ENCODE measurements around the gene CSNK1A1L.

The CSNK1A1L gene

DNA sequence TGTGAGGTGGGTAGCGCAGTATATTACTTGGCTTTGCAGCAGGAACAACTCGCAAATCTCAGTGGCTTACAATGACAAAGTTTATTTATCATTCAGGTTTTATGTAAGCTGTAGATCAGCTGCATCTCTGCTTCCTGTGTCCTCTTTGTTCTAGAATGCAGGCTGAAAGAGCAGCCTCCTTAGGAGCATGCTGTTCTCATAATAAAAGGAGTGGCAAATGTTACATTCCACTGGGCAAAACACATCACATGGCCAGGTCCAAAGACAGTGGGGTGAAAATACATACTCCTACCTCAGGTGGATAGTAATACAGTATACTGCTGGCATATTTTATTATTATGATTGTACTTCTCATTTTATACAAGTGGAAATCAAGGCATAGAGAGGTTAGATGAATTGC lies 1.2 kb upstream of the CSNK1A1L start:
- DNase-seq: no peak

DNA sequence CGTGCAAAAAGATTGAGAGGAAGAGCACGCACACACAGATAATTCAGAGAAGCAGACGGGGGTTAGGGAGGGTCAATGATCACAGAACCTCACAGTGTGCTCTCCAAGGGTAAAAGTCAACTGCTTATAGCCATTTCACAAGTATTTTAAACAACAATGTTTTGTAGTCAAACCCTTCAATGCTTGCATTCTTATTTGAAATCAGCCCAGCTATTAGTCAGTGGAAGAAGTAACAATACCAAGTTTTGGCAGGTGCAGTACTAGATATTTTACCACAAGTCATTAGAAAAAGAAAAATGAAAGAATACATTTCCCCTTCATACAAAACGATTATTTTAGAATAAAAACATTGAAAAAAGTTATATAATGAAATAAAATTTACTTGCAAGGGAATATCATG lies 2.6 kb downstream of the CSNK1A1L start:
- no peak for DNase-seq

DNA sequence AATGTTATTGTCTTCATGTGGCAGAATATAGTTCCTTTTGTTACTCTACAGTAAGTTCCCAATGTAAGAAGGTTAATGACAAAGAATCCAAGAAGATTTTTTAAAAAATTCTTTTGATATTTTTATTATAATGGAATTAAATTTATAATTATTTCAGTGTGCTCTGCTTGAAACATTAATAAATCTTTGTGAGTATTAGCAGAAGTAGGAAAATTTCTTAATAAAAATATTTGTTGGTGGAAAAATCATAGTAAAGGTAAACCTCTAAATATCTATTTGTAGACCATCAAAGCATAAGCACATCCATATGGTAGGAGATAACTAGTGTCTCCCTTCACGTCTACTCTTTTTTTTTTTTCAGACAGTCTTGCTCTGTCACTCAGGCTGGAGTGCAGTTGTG lies 4.3 kb downstream of the CSNK1A1L start:
- no peak for DNase-seq

DNA sequence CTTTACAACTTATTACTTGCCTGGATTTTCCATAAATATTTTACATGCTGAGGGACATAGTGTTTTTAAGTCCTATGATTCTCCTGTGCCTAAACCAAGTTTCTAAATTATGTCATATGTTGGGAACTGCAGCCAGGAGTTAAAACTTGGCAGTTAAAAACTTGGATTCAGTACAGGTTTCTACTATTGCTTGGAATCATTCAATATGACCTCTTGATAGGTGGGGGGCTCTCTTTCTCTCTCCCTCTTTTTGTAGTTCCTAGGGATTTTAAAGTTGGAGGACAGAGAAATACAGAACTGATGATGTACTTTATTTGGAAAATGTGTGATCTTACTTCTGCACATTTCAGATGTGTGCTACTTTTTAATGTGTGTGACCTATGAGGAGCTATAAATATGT lies 4.7 kb downstream of the CSNK1A1L start:
- no peak for DNase-seq

DNA sequence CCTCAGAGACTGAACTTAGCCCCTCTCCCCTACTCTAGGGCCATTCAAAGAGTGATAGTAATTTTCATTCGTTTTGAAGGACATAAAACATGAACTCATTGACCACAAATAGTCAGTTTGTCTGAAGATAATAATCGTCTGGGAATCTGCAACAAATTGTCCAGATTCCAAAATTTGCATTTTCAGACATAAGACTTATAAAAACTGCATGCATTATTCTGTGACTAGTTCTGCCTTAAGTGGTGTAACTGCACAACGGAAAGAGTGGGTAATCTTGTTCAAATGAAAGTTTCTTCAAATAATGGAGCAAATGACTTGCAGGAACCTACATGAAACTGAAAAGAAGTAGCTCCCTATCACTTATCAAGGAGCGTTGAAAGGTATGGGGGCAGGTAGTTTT lies 8.4 kb downstream of the CSNK1A1L start:
- DNase-seq: no peak

DNA sequence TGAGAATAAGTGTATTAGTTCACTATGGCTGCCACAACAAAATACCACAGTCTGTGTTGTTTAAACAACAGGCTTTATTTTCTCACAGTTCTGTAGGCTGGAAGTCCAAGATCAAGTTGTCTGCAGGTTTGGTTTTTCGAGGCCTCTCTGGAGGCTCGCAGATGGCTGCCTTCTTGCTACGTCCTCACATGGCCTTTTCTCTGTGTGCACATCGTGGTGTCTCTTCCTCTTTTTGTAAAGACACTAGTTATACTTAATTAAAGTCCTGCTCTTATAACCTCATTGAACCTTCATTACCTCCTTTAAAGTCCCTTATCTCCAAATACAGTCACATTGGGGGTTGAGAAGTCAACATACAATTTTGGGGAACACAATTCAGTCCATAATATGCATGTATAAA lies 10.6 kb downstream of the CSNK1A1L start:
- DNase-seq: no peak

DNA sequence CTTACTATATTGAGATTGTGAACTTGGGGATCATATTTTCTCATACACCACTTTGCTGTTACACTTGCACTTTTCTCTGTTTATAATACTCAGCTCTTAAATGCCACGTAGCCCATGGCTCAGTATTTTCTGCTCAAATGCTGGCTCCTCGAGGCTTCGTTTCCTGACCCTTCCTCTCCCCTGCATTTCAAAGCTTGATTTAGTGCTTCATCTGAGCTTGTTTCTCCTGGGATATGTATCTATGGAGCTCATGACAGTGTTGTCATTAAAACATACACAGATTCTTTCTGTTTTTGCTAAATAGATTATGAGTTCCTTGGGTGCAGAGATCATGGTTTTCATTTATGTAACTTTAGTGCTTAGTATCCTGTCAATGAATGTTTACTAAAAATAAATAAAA lies 11.4 kb downstream of the CSNK1A1L start:
- no peak for DNase-seq

DNA sequence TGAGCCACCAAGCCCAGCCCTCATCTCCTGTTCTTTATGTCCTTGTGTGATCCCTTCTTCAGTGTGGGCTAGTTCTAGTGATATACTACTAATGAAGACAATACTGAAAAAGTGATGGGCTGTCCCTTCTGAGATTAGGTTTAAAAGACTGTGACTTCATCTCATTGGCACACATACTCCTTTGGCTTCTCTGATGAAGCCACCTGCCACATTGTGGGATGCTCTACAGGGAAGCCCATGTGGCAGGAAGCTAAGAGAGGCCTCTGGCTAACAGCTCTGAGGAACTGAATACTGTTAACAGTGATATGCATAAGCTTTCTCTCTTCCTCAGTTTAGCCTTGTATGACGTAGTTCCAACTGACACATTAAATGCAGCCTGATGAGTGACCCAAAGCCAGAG lies 13.6 kb downstream of the CSNK1A1L start:
- no peak for DNase-seq

DNA sequence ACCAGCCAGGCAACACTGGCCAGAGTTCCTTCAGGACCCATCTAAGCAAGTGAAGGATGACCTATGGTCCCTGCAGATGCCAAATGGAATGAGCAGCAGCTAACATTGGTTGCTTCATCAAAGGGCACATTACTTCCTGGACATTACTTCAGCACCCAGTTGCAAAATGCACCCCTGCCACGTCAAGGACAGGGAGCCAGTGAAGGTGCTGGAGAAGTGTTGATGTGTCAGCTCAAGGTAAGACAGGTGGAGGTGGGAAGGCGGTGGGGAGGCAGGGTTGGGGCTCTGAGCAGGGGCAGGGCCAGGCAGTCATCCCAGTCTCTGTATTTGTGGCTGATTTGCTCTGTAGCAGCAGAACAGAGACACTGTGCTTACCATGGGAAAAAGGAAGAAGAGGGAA lies 14.6 kb downstream of the CSNK1A1L start:
- no peak for DNase-seq

DNA sequence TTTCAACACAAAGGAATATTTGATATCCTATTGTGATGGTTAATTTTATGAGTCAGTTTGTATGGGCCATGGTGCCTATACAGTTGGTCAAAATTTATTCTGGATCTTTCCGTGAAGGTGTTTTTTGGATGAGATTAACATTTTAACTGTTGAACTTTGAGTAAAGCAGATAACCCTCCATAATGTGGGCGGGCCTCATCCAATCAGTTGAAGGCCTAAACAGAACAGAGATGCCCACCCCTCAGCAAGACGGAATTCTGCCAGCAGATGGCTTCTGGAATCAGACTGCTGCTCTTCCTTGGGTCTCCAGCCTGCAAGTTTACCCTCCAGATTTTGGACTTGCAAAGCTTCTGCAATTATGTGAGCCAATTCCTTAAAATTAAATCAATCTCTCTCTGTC lies 16.0 kb downstream of the CSNK1A1L start:
- DNase-seq: no peak

DNA sequence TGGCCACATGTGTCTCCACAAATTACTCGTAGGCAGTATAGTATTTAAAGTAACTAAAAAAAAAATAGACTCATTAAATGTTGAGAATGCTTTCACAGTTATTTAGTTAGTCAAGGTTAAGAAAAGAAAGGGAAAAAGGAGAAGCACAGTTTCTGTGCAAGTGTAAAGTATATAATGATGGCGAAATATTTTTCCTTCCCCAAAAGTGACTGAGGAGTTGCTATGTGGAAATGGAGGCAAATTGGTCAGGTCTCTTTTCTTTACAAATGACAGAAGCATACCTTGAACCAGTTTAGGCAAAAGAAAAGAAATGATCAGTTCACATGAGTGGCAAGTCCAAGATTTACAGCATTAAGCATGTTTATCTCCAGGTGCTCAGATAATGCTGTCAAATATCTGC lies 18.0 kb downstream of the CSNK1A1L start:
- DNase-seq: no peak

DNA sequence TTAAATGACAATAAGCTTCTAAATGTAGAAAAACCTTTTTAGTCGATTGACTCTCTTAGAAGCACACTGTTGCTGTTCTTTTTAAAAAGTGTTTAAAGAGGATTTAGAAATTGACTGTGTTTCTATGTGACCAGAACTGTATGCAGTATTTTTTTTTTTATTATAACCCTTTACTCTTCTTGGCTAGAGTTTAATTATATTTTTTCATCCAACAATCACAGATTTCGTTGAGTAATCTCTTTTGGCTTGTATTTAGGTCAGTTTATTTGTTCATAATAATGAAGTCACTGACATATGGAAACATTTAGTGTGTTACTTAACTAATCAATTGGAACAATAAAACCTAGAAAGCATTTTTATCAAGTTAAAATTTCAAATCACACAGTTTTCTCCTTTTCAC lies 19.9 kb downstream of the CSNK1A1L start:
- DNase-seq: no peak

DNA sequence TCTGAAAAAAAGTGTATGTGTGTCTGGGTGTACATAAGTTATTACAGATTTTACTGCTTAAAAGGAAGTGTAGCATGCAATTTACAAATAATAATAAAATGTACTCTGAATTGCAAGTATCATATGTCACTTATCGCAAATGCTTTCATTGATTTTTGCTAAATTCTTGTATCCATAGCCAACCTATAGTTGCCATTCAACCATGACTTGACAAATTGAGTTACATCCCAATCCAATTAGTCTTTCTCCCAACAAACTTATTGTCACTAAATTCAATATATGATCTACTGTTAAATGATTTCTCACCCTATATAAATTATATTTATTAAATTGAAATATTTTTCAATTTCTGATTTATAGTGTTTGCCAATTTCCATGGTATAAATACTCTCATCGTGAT lies 28.6 kb downstream of the CSNK1A1L start:
- DNase-seq: no peak

DNA sequence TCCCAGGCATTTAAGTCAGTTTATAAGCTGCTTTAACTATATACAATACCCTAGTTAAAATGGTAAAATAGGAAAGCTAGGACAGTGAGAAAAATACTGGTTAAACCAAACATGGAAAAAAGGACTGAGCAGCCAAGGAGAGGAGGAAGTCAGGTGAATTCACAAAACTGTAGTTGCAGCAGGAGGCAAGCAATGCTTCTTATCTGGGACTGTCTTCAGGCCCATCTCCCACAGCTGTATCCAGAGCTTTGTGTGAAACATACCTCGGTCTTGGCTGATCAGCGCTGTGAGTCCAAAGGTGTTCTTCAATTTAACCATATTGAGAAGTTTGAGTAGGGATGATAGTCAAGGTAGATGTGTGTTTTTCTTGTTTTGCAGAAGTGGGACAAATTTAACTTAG lies 30.3 kb downstream of the CSNK1A1L start:
- no peak for DNase-seq

DNA sequence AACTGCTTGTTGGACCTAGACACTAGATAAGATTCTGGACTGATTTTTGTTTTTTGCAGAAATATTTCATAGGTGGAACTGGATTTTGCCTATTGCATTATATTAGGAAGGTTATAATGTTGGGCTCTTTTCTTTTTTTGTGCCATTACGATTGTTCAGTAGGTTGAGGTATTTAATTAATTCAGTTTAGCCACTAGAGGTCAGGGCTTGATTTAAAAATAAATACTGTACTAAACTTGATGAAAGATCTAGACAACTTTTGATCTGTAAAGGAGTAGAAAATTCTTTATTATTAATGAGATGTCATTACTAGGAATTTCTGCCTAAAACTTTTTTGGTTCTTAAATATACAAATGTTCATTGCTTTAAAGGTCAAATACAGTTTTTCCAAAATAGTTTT lies 30.8 kb downstream of the CSNK1A1L start:
- no peak for DNase-seq

DNA sequence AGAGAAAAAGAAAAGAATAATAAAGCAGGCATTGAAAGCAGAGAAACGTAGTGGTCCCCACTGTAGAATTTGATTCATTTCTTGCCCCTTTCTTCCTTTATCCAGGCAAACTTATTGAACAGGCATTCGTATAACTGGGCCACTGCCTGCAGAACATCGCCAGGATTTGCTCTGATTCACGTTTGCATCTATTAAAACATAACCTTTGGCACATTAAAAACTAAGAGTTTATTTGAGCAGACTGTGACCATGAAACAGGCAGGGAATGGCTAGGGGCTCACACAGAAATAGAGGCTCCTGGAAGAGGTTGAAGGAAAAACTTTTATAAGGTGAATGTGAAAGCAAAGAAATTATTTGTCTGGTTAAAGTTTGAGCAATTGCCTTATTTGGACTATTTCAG lies 33.4 kb downstream of the CSNK1A1L start:
- no peak for DNase-seq

DNA sequence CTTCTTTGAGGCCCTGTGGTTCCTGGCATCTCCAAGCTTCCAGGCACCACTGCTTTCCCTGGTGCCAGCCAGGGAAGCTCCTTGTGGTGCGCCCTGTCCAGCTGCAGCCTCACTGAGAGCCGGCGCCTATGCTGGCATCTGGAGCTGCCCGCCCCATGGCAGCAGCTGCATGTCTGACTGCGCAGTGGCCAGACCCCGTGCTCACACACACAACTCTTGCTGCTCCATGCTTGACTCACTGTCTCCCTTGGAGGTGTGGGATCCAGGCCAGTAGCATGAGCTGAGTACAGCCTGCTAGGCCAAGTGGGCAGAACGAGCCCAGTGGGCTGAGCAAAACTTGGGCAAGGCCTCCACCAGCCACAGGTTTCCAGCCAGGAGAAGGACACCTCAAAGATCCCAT lies 34.5 kb downstream of the CSNK1A1L start:
- DNase-seq: no peak

DNA sequence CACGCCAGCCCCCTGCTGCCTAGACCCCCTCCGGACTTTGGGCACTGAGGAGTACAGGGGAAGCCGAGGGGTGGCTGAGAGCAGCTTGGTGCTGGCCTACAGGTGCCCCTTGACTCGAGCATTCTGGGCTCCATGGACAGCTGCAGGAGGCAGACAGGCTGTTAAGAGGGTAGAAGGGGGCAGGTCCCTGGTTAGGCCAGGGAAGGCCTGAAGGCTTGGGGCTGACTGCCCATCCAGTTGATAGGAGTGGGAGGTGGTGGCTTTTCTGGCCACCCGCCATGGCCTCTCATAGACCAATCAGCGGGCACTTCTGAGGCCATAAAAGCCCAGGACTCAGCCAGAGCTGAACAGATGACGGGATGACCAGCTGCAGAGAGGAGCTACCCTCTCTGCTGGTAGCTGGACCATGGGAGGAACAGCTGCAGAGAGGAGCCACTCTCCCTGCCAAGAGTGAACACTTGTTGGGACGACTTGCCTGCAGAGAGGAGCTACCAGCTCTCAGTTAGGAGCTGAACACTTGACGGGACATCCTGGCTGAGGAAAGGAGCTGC lies 35.2 kb downstream of the CSNK1A1L start:
- no peak for DNase-seq

DNA sequence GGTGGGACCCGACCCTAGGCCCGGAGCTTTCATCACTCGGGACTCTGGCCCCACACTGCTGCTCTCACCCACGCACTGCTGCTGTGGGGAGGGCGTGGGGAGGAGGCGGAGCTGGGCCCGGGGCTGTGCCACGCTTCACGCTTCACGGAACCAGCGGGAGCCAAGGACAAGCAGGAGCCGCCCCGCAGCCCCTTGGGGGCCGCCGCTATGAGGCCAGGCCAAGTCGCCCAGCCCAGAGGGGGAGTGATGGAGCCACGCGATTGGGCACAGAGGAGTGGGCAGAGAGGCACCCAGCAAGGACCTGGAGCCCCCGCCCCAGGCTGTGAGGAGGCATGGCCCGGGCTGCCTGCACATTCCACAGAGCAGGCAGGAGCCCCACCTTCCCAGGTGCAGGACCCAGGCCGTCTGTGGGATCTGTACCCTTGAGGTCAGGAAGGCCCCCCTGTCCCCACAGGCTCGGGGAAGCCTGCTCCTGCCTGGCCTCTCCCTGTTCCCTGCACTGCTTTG lies 35.8 kb downstream of the CSNK1A1L start:
- no peak for DNase-seq

DNA sequence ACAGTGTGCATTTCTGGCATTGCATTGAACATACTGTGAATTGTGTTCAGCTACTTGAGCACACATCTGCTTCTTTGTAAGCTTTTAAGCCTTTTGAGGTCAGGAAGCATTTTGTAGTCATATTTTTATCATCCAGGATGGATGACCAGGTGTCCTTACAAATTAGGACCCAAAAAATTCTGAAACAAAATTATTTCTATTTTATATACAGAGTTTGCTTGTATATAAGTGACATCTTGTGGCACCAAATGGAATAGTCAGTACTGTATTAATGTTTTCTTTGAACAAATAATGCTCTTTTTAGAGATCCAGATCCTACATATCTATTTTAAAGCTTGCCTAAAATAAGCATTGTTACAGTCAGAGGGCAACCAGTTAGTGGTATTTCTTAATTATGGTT lies 36.5 kb downstream of the CSNK1A1L start:
- no peak for DNase-seq

DNA sequence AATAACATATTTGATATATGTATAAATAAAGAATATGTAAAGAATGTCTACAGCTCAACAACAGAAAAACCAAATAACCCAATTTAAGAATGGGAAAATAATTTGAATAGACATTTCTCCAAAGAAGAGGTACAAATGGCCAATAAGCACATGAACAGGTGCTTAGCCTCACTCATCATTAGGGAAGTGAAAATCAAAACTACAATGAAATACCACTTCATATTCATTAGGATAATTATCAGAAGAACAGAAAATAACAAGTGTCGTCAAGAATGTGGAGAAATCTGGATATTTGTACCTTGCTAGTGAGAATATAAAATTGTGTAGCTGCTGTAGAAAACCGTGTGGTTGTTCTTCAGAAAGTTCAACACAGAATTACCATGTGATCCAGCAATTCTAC lies 37.6 kb downstream of the CSNK1A1L start:
- DNase-seq: no peak

DNA sequence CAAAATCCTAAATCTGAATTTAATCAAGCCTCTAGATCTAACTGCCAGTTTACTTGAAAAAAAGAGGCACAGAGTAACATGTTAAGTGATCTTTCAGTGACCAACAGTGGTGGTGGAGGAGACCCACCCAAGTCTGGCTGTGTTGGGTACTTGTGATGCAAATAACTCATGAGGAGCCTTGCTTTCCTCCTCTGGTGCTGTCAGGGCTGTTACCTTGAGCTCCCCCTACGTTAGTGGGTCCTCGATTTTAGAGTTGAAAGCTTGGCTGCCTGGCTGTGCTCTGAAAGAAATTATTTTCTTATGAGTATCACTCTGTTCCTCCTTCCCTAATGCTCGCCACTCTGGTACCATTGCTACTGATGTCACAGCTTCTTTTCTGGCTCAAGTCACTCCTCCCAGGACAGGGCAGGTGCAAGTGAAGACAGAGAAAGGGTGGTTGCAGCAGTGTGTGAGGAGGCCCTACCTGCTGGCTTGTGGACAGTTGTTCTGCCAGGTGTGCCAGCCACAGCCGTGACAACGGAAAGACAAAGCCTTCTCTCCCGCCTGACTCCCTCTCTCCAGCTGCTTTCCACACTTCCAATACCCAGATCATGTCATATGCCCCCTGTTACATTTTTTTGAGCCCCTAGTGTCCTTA lies 39.5 kb downstream of the CSNK1A1L start:
- no peak for DNase-seq

DNA sequence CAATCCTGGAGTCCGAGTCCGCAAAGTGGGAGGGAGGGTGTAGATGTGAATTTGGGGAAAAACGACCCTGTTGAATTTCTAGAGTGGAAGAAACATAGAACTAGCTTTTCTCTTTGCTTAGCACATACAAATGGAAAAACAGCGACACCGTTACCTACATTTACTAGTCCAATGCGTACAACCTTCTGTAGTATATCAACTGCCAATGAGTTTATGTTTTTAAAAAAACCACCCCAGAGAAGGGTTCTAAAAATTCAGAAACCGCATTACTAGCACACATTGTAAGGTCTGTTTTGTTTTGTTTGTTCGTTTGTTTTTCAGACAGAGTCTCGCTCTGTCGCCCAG lies 45.6 kb downstream of the CSNK1A1L start:
- no peak for DNase-seq

DNA sequence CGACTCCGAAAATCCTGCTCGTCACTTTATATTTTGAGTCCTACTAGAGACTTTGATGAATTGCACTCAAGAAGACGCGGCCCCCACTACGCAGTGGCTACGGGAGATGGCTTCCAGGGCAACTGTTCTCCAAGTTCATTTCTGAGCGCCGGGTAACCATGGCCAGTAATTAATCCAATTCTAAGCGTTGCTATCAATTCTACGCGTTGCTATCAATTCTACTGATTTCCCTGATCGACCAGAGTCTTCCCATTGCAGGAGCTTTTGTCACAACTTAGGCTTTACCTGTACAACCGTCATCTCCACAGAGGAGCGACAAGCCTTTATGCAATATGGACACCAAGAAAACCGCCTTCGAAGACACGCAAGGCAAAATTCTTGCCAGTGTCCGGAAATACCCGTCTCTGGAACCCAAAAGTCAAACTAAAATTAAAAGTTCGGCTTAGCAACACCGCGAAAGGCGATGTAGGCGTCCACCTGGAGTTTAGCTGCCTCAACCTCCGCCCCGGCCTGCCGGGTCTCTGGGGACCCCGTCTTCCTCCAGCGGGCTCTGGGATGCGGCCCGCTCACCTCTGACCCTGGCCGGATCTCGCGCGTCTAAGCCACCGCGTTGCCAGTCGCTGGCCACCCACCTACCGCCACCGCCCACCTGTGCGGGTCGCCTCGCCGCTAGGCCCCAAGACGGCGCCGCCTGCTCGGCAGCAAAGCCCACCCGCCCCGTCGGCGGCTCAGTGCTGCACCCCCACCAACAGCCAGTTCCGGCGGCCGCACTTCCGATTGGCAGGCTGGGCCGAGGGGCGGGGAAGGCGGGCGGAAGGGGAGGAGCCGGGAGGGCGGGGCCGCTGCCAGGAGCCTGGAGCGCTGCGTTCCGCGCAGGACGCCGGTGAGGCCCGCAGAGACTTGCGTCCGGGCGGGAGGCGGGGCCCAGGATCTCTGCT lies 46.3 kb downstream of the CSNK1A1L start, which contains the start of gene SUPT20H:
SUPT20H (minus strand) TSS at position 779 of the 938 bp plus-strand sequence. CDS start 8,198 bp downstream, outside the sequence.
- DNase-seq: peak; percentile 70

Measured in NCI-H510A (cell line).